Psoas muscle (tissue), 8 donors: ENCODE results near the gene HEATR3. TPM values are rescaled to one million over a fixed set of nuclear protein-coding genes. Genes with fewer than 3 reads are reported as not detected.
A peak's percentile ranks its signal among the peaks of the same experiment; 100 is the strongest.

Experiments used
- ATAC-seq, 4 donors: fragments of 200-7000 bp; cut with Tn5 transposase; one replicate each; pipeline ENCODE4 v1.9.1; 2020; ENCODE audit warnings: moderate library complexity in 3 of 4, mild to moderate bottlenecking in 2 of 4
- DNase-seq, 2 donors: peaks; one replicate each; pipeline ENCODE4 v3.0.0-alpha.2; 2020
- H3K27ac ChIP-seq: fragments of 200-600 bp; one replicate; pipeline ENCODE4 v1.8.0; 2022
- H3K27me3 ChIP-seq, 3 donors: fragments of 200-600 bp in 1 of 3; one replicate each; pipeline versions ENCODE4 v1.6.1 to v1.8.0; 2013 to 2022; ENCODE audit warnings: low read length in 2 of 3, mild to moderate bottlenecking in 2 of 3, moderate library complexity in 1 of 3; ENCODE audit not compliant: insufficient read depth in 3 of 3
- H3K36me3 ChIP-seq, 2 donors: fragments of 200-600 bp in 1 of 2; one replicate each; pipeline versions ENCODE4 v1.6.1 to v1.8.0; 2013 to 2022; ENCODE audit warnings: low read depth in 1 of 2, mild to moderate bottlenecking in 1 of 2, moderate library complexity in 1 of 2; ENCODE audit not compliant: insufficient read depth in 1 of 2
- H3K4me1 ChIP-seq: fragments of 200-600 bp; one replicate; pipeline ENCODE4 v1.8.0; 2022
- H3K4me3 ChIP-seq: fragments of 200-600 bp; one replicate; pipeline ENCODE4 v1.8.0; 2022; ENCODE audit warnings: mild to moderate bottlenecking
- H3K9me3 ChIP-seq: fragments of 200-600 bp; one replicate; pipeline ENCODE4 v1.8.0; 2022
- CTCF ChIP-seq: fragments of 200-600 bp; IDR thresholded peaks from one replicate; pipeline ENCODE4 v1.8.0; 2022; ENCODE audit warnings: antibody characterized with exemption
- WGBS, 3 donors: extraction: QIAGEN DNeasy Blood & Tissue Kit; methylation state at CpG; one replicate each; pipeline versions ENCODE4 v1.1.6 to v1.1.7; 2013; 5-methylcytosine and 5-hydroxymethylcytosine counted together
- intact Hi-C, 2 donors: fragments of 100-400 bp; cut with DNase I; formaldehyde crosslinking; loops; one replicate each; pipeline versions ENCODE4 v1.11.0 to v1.14.2; 2022
- polyA plus RNA-seq, 3 donors: library from polyadenylated mRNA; stranded (reverse); fragments of 200-250 nt; gene quantifications; one replicate each; pipeline ENCODE4 v1.2.3, GENCODE V29; 2013
- total RNA-seq, 4 donors: library from RNA; stranded (reverse); fragmentation: NEBNext Ultra II Directional in 2 of 4; extraction: Animal tissue kit (Norgen Biotek cat#: 25700) in 2 of 4; gene quantifications; one replicate each; pipeline versions ENCODE4 v1.2.1 to v1.2.4, GENCODE V29; 2021 to 2023
- donor health status: healthy with polysubstance abuse.
- donor health status: DM: no; HTN: no; CAD: no; lungs with moderate emphysema.
- donor health status: Bipolar disorder and iron deficiency.
- donor health status: healthy.
- donor health status: DM: yes; HTN: yes; CAD: no.
- donor health status: DM: no; HTN: no; CAD: no.
- donor health status: DM: no; HTN: no; CAD: no.
- donor health status: DM: yes; HTN: yes; CAD: no.

Gene HEATR3
- total and polyA plus RNA-seq, 7 donors = 8.6 to 20.9 (median 12.1) TPM

DNA sequence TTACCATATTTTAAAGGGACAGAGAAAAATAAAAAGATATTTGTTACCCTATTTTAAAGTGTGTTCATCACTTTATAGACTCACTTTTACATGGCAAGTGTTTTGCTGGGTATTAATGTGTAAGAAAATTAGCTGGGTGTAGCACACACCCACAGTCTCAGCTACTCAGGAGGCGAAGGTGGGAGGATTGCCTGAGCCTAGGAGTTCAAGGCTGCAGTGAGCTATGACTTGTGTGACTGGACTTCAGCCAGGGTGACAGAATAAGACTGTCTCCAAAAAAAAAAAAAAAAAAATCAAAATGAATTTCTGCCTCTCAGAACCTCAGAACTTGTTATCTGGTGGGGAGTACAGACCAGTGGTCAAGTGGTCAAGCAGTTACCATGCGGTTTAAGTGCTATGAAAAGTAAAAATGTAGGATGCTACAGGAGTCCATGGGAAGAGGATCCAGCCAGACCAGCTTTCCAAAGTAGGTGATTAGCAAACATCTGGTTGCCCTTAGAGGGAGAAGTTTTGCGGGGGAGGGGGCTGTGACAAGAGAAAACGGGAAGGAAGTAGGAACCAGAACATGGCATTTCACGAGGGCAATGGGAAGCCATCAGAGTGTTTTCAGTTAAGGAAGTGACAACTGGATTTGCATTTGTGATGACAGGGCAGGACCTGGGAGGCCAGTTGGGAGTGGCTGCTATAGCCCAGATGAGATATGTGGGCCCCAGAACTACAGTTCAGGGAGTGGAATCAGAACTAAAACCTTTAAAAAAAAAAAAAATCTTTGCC, 26.8 kb upstream of the HEATR3 start:
- TF ChIP-seq CTCF = no peak
- no peaks in the 10 kb centered on the region for H3K27me3 ChIP-seq
- H3K36me3 ChIP-seq = peaks cover 0 to 43% of the 10 kb centered on the region in 2 donors
- WGBS, 3 donors = 66 to 72% (median 67%) methylated on average over 5 of the region's 5 CpGs
- DNase-seq (peak in 1 of 2 donors; percentile 26), ATAC-seq (peak in 3 of 4 donors; percentile 35 to 43 (median 39))
- H3K4me1 ChIP-seq = peaks cover 3% of the 10 kb centered on the region
- H3K4me3 ChIP-seq = no peak overlapping the region
- no peak overlapping the region for H3K27ac ChIP-seq
- no peaks in the 10 kb centered on the region for H3K9me3 ChIP-seq
- intact Hi-C loops = no loop called here

- intact Hi-C loops = no loop called here
- H3K9me3 ChIP-seq = no peaks in the 10 kb centered on the region
- no peak for TF ChIP-seq CTCF
- peaks cover 3% of the 10 kb centered on the region for H3K4me1 ChIP-seq
- 24 to 36% (median 26%) methylated on average over 8 of the region's 8 CpGs for WGBS, 3 donors
- H3K27me3 ChIP-seq = no peaks in the 10 kb centered on the region
- DNase-seq (no peak), ATAC-seq (peak in 1 of 4 donors; percentile 46)
- H3K27ac ChIP-seq = no peak overlapping the region
- peaks cover 0 to 32% of the 10 kb centered on the region in 2 donors for H3K36me3 ChIP-seq
- no peak overlapping the region for H3K4me3 ChIP-seq
Measured at GRCh38 chr16:50040018-50040417, 25.8 kb upstream of the HEATR3 start.

GRCh38 chr16:50040710-50041109, 25.1 kb upstream of the HEATR3 start:
- Histone ChIP-seq H3K27ac (no peak overlapping the region), H3K9me3 (no peaks in the 10 kb centered on the region), H3K4me3 (no peak overlapping the region), H3K27me3 (peaks cover 0 to under 1% (median 0%) of the 10 kb centered on the region in 3 donors), H3K4me1 (peaks cover 3% of the 10 kb centered on the region), H3K36me3 (peaks cover 0 to 25% of the 10 kb centered on the region in 2 donors)
- DNase-seq = no peak
- intact Hi-C loops = no loop called here
- 40 to 50% (median 48%) methylated on average over 1 of the region's 1 CpG for WGBS, 3 donors
- TF ChIP-seq CTCF = no peak
- no peak for ATAC-seq

GRCh38 chr16:50043358-50043757, 22.4 kb upstream of the HEATR3 start:
- 83 to 94% (median 92%) methylated on average over 5 of the region's 5 CpGs for WGBS, 3 donors
- peaks cover 3% of the 10 kb centered on the region for H3K4me1 ChIP-seq

More at GRCh38 chr16:50043358-50043757, 22.4 kb upstream of the HEATR3 start:
- no peak for ATAC-seq
- intact Hi-C loops = no loop called here
- Histone ChIP-seq H3K36me3 (peaks cover 0 to under 1% of the 10 kb centered on the region in 2 donors), H3K27me3 (peaks cover 0 to 3% (median 0%) of the 10 kb centered on the region in 3 donors), H3K4me3 (no peak overlapping the region), H3K9me3 (no peaks in the 10 kb centered on the region), H3K27ac (no peak overlapping the region)
- TF ChIP-seq CTCF = no peak
- DNase-seq = no peak
